Thyroid gland (tissue), 4 donors: ENCODE data around the gene TIPIN. TPM values are rescaled to one million over a fixed set of nuclear protein-coding genes. Genes with fewer than 3 reads are reported as not detected.

Experiments
- DNase-seq, 2 donors: peaks; one replicate each; pipeline ENCODE4 v3.0.0-alpha.2; 2019
- H3K27ac ChIP-seq, 3 donors: fragments of 200-600 bp; sonication (generic); 1 replicate in 2 of 3; 2 replicates in 1 of 3; pipeline ENCODE4 v1.5.1; 2016 to 2019; ENCODE audit warnings: mild to moderate bottlenecking in 1 of 3, moderate library complexity in 1 of 3
- H3K27me3 ChIP-seq: fragments of 200-600 bp; sonication (generic); one replicate; pipeline ENCODE4 v1.5.1; 2019
- H3K36me3 ChIP-seq, 2 donors: fragments of 200-600 bp; sonication (generic); one replicate each; pipeline ENCODE4 v1.5.1; 2016 to 2019
- H3K4me1 ChIP-seq, 2 donors: fragments of 200-600 bp; sonication (generic); one replicate each; pipeline ENCODE4 v1.5.1; 2017 to 2019
- H3K4me3 ChIP-seq, 3 donors: fragments of 200-600 bp; sonication (generic); replicated peaks in 1 of 3; 1 replicate in 2 of 3; 2 replicates in 1 of 3; pipeline ENCODE4 v1.5.1; 2016; ENCODE audit warnings: mild to moderate bottlenecking in 1 of 3
- H3K9me3 ChIP-seq: fragments of 200-600 bp; sonication (generic); one replicate; pipeline ENCODE4 v1.5.1; 2017
- POLR2A ChIP-seq, 2 donors: fragments of 450-650 bp; IDR thresholded peaks; one replicate each; pipeline ENCODE4 v1.6.1; 2017; ENCODE audit warnings: antibody characterized with exemption in 2 of 2, mild to moderate bottlenecking in 2 of 2, moderate library complexity in 1 of 2
- WGBS, 2 donors: methylation state at CpG; one replicate each; pipeline ENCODE4 v1.1.5; 2017; 5-methylcytosine and 5-hydroxymethylcytosine counted together
- intact Hi-C: fragments of 100-400 bp; cut with DNase I; formaldehyde crosslinking; loops from one replicate; pipeline ENCODE4 v1.15.1; 2023
- total RNA-seq, 4 donors: library from RNA; depleted of rRNA; stranded (reverse); fragments of >200 nt; gene quantifications; one replicate each; pipeline ENCODE4 v1.2.3, GENCODE V29; 2016
- TF ChIP-seq, protein P1 (sequence below), 6 experiments: fragments of 200-600 bp in 3 of 6; fragments of 450-650 bp in 3 of 6; sonication (generic) in 3 of 6; IDR thresholded peaks; one replicate each; pipeline ENCODE4 v1.5.1; 2016 to 2019; ENCODE audit warnings: antibody characterized with exemption in 6 of 6, mild to moderate bottlenecking in 2 of 6, inconsistent platforms in 1 of 6, moderate library complexity in 1 of 6

Gene TIPIN
- total RNA-seq, 4 donors from 2014 or later = 4.5 to 7.5 (median 6.5) TPM

DNA sequence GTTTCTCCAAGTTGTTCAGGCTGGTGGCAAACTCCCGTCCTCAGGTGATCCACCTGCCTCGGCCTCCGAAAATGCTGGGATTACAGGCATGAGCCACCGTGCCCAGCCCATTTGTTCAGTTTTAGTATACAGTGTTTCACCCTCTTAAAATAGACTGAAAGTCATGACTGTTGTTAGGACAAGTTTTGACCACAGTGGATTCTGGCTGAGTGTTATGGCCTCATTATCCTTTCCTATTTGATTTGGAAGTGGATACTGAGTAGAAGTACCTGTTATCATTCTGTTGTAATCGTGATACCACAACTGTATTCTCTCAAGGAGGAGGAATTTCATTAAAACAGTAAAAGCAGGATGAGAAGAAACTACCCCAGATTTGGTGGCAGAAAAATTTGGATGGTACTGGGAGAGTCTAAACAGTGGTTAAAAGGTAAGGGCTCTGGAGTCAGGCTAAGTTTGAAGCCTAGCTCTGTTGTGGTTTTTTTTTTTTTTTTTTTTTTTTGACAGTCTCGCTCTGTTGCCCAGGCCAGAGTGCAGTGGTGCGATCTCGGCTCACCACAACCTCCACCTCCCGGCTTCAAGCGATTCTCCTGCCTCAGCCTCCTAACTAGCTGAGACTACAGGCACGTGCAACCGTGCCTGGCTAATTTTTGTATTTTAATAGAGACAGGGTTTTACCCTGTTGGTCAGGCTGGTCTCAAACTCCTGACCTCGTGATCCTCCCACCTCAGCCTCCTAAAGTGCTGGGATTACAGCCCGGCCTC, 32.8 kb upstream of the TIPIN start:
- no peaks in the 10 kb centered on the region for H3K9me3 ChIP-seq
- no peak for TF ChIP-seq POLR2A (IDR thresholded peaks at IDR 0.05)
- TF ChIP-seq, protein P1, sequence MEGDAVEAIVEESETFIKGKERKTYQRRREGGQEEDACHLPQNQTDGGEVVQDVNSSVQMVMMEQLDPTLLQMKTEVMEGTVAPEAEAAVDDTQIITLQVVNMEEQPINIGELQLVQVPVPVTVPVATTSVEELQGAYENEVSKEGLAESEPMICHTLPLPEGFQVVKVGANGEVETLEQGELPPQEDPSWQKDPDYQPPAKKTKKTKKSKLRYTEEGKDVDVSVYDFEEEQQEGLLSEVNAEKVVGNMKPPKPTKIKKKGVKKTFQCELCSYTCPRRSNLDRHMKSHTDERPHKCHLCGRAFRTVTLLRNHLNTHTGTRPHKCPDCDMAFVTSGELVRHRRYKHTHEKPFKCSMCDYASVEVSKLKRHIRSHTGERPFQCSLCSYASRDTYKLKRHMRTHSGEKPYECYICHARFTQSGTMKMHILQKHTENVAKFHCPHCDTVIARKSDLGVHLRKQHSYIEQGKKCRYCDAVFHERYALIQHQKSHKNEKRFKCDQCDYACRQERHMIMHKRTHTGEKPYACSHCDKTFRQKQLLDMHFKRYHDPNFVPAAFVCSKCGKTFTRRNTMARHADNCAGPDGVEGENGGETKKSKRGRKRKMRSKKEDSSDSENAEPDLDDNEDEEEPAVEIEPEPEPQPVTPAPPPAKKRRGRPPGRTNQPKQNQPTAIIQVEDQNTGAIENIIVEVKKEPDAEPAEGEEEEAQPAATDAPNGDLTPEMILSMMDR (IDR thresholded peaks at IDR 0.05) = no peak
- DNase-seq = no peak
- no peak overlapping the region for H3K4me3 ChIP-seq
- H3K27me3 ChIP-seq = no peaks in the 10 kb centered on the region
- intact Hi-C loops = no loop called here
- no peaks in the 10 kb centered on the region for H3K36me3 ChIP-seq
- H3K4me1 ChIP-seq = peaks cover 14 to 21% of the 10 kb centered on the region in 2 donors
- H3K27ac ChIP-seq = no peak overlapping the region
- 86 to 92% methylated on average over 14 of the region's 14 CpGs for WGBS, 2 donors

DNA sequence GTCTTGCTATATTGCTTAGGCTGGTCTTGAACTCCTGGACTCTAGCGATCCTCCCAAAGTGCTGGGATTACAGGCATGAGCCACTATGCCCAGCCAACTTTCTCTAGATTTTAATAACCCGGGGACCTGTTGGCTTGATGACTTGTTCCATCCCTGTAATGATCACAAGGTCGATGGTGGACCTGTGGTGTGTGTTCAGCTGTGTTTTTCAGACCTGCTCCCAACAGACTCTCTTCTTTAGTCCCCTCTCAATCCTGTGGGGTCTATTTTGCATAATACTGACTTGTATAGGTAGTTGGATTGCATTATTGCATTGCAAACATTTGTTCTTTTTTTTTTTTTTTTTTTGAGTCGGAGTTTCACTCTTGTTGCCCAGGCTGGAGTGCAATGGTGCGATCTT, 32.1 kb upstream of the TIPIN start:
- TF ChIP-seq POLR2A (IDR thresholded peaks at IDR 0.05) = no peak
- TF ChIP-seq, protein P1 (IDR thresholded peaks at IDR 0.05) = no peak
- H3K27me3 ChIP-seq = no peaks in the 10 kb centered on the region
- H3K4me1 ChIP-seq = peaks cover 14 to 21% of the 10 kb centered on the region in 2 donors
- WGBS, 2 donors = 88 to 89% methylated on average over 5 of the region's 5 CpGs
- no peaks in the 10 kb centered on the region for H3K9me3 ChIP-seq
- H3K4me3 ChIP-seq = no peak overlapping the region
- H3K36me3 ChIP-seq = no peaks in the 10 kb centered on the region
- intact Hi-C loops = no loop called here
- H3K27ac ChIP-seq = no peak overlapping the region
- DNase-seq = no peak

DNA sequence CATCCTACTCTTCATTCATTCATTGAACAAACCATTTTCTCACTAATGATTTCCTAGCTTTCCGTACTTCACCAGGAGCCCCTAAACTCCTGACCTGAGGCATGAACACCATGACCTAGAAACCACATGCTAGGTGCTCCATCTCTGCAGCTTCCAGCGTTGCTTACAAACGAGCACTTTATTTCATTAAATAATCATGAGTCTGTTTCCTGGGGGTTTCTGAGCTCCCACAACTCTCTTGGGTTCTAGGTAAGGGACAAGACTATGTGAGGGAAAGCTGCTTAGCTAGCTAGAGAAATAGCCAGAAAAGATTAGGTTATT, 31.5 kb upstream of the TIPIN start:
- DNase-seq = no peak
- 25 to 32% methylated on average over 3 of the region's 3 CpGs for WGBS, 2 donors
- peak overlapping the region in 2 of 3 donors; percentile 87 to 95 for H3K27ac ChIP-seq
- no peaks in the 10 kb centered on the region for H3K27me3 ChIP-seq
- no peaks in the 10 kb centered on the region for H3K9me3 ChIP-seq
- no peaks in the 10 kb centered on the region for H3K36me3 ChIP-seq
- intact Hi-C loops = no loop called here
- peak overlapping the region in 1 of 3 donors; percentile 86 for H3K4me3 ChIP-seq
- TF ChIP-seq POLR2A (IDR thresholded peaks at IDR 0.05) = no peak
- TF ChIP-seq, protein P1 (IDR thresholded peaks at IDR 0.05) = no peak
- peaks cover 14 to 21% of the 10 kb centered on the region in 2 donors for H3K4me1 ChIP-seq

DNA sequence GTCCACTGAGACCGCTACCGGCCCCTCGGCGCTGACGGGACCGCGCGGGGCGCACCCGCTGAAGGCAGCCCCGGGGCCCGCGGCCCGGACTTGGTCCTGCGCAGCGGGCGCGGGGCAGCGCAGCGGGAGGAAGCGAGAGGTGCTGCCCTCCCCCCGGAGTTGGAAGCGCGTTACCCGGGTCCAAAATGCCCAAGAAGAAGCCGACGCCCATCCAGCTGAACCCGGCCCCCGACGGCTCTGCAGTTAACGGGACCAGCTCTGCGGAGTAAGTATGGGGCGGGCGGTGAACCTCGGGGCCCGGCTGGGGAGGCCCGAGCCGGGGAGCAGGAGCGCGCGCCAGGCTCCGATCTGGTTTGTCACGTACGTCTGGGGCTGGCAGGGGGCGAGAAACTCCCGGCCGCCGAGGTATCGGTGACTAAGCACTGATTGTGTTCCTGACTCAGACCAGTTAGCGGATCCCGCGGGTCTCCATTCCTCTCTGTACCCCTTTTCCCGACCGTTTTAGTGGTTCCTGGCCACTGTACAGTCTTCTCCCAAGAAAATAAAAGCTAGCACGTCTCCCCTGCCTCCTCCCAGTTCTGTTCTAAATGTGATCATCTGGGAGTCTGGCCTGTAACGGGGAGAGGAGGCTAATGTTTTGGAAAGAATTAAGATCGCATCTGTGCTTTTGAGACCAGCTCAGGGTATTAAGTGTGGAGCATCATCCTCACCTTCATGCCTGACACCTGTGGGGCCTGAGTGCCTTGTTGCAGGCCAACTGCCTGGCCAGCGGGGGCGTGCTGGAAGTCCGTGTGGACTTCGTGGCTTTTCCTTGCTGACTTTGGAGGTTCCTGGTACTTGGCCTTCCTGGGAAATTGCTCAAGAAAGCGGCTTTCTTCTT, 30.9 kb upstream of the TIPIN start:
- TF ChIP-seq, protein P1 (IDR thresholded peaks at IDR 0.05) = peak in 3 of 6 experiments; percentile 10 to 40 (median 21)
- TF ChIP-seq POLR2A (IDR thresholded peaks at IDR 0.05) = no peak
- Histone ChIP-seq H3K36me3 (no peaks in the 10 kb centered on the region), H3K9me3 (no peaks in the 10 kb centered on the region), H3K27ac (peak overlapping the region; percentile 66 to 95 (median 87)), H3K4me1 (peaks cover 14 to 21% of the 10 kb centered on the region in 2 donors), H3K4me3 (peak overlapping the region; percentile 4 to 86 (median 74)), H3K27me3 (no peaks in the 10 kb centered on the region)
- intact Hi-C loops = loop anchor here (2.0 kb wide), 1 partner anchor 109 kb away; the partner anchor contains the start of gene SNAPC5
- DNase-seq = peak; percentile 48 to 53
- WGBS, 2 donors = 3 to 5% methylated on average over 13 to 28 of the region's 62 CpGs
